ENCODE measurements around the gene BARHL2.
A peak's percentile ranks its signal among the peaks of the same experiment; 100 is the strongest.

Gene BARHL2

DNA sequence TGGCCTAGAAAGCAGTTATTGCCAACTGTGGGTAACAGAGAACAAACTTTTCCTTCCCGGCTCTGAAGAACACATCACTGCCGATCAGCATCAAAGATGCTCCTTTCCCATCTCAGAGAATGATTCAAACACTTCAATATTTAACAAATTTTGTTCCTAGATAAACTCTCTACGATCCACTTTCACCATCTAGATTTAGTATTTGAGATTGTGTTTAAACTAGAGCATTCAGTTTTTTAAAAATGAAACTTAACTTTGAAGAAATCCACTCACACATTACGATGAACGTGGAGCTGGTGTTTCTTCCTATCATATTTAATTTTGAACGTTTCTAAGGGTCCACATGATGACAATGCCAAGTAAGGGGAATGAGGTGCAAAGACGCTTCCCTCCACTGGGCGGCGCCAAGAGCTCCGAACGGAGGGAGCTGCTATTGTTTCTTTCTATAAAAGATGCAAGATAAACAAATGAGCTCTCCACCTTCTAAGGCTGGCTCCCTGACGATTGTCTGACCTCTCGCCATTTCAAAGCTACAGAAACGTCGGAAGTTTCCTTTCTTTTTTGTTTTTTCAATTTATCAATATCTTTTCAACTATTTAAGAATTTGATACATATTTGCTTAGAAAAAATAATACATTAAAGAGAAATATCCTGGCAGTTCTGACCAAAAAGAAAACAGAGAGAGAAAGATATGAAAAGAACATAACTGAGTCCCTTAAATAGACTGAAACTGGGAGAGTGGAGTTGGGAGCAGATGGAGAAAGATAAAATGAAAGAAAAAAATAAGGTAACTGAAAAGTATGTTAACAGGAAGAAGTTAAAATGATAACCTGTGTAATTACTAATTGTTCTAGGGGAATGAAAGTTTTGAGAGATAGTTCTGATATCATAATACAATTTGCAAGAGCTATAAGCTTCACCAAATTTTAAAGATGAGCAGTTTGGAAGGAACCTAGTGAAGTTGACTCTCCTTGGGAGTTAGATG is 4.4 kb upstream of the BARHL2 start:
- H3K36me3 ChIP-seq (ENCODE audit: insufficient read depth, low read length) = no peaks in the 10 kb centered on the region
- peaks cover 92% of the 10 kb centered on the region for H3K27me3 ChIP-seq (ENCODE audit: insufficient read depth, low read length)
- no peaks in the 10 kb centered on the region for H3K9me3 ChIP-seq (ENCODE audit: low read length)
- H2AFZ ChIP-seq (ENCODE audit: low read depth, low read length) = no peak overlapping the region
- no peak overlapping the region for H3K4me3 ChIP-seq (ENCODE audit: low read length)
- peaks cover 19% of the 10 kb centered on the region for H3K4me1 ChIP-seq (ENCODE audit: insufficient read depth, low read length)

- no peaks in the 10 kb centered on the region for H3K36me3 ChIP-seq (ENCODE audit: insufficient read depth, low read length)
- no peaks in the 10 kb centered on the region for H3K9me3 ChIP-seq (ENCODE audit: low read length)
- no peak overlapping the region for H2AFZ ChIP-seq (ENCODE audit: low read depth, low read length)
- peaks cover 7% of the 10 kb centered on the region for H3K4me1 ChIP-seq (ENCODE audit: insufficient read depth, low read length)
- no peak overlapping the region for H3K4me3 ChIP-seq (ENCODE audit: low read length)
- peaks cover 92% of the 10 kb centered on the region for H3K27me3 ChIP-seq (ENCODE audit: insufficient read depth, low read length)
Observed at GRCh38 chr1:90720145-90720636, 3.1 kb upstream of the BARHL2 start.

DNA sequence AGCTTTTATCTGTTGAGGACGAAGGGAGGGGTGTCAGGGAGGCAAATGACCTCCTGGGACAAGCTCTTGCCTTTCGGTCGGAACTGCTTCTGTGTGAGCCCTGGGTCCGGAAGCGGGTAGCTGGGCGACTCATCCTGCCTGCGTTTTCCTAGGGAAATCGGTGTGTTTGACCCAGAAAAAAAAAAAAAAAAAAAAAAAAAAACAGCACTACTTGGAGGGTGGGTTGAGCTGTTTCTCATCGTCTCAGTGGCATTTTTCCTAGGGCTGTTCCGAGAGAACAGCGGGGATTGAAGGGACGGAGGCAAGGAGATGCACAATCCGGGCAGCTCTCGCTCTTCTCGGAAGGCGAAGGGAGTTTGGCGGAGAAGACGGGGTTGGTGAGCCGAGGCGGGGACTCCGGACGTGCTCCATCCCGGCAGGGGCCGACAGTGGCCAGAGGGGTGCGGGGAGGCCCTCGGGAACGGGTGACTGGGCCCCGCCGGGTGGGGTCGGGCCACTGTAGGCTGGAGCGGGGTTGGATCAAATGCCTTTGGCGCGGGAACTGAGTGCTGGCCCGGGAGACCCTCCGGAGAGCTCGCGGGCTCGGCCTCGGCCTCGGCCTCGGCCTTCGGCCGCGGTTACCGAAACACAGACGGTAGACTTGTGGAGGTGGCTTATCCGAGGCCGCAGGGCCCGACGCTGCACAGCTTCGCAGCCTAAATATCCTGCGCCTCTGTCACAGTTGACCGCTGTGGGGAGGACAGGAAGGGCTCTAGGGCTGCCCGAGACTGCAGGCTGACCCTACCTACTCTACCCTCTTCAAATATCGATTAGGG is 2.4 kb upstream of the BARHL2 start:
- Histone ChIP-seq H3K4me3 (ENCODE audit: low read length) (no peak overlapping the region), H3K9me3 (ENCODE audit: low read length) (no peaks in the 10 kb centered on the region), H3K27me3 (ENCODE audit: insufficient read depth, low read length) (peaks cover 91% of the 10 kb centered on the region), H3K36me3 (ENCODE audit: insufficient read depth, low read length) (no peaks in the 10 kb centered on the region), H2AFZ (ENCODE audit: low read depth, low read length) (no peak overlapping the region), H3K4me1 (ENCODE audit: insufficient read depth, low read length) (peaks cover under 1% of the 10 kb centered on the region)

DNA sequence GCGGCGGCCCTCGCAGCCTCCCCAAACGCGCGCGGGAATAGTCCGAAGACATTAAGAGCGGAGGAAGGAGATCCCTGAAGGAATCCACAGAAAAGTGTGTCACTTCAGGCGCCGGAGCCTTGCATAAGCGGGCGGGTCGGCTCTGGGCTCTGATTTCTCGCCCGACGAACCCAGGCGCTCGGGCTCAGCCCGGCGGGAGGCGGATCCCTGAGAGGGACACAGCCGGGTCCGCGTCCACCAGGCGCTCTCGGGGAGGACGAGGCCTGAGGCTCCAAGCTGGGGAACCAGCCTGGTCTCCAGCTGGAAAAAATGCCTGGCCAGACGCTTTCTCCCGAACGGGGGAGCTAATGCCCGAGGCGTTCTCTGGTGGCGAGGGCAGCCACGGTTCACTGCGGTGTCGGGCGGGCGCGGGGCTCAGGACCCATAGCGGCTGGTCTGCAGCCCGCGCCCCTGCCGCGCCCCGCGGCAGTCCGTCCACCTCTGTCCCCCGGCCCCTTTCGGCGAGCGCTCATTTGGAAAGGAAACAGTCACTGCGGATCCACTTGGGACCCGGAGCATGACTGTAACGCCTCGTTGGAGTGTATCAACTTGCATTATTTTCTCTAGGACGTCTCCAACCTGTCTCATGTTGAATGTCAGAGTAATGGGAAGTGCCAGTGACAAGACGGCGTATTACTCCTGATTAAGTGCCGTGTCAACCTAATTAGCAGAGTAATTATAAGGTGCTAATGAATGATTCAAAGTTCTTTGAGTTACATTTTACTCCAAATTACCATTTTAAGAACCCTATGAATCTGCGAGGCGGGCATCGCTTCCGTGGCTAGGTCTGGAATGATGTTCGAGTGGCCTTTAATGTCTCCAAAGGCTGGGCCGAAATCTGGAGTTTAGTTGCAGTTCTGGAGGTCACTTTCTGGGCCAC is 1.6 kb upstream of the BARHL2 start:
- no peaks in the 10 kb centered on the region for H3K4me1 ChIP-seq (ENCODE audit: insufficient read depth, low read length)
- no peaks in the 10 kb centered on the region for H3K9me3 ChIP-seq (ENCODE audit: low read length)
- H3K36me3 ChIP-seq (ENCODE audit: insufficient read depth, low read length) = no peaks in the 10 kb centered on the region
- peak overlapping the region; percentile 51 for H3K4me3 ChIP-seq (ENCODE audit: low read length)
- H2AFZ ChIP-seq (ENCODE audit: low read depth, low read length) = peak overlapping the region; percentile 70
- peaks cover 91% of the 10 kb centered on the region for H3K27me3 ChIP-seq (ENCODE audit: insufficient read depth, low read length)

GRCh38 chr1:90717665-90718410 is 736 bp upstream of the BARHL2 start:
- peak overlapping the region; percentile 70 for H2AFZ ChIP-seq (ENCODE audit: low read depth, low read length)

GRCh38 chr1:90717356-90717664 is 208 bp upstream of the BARHL2 start:
- no peaks in the 10 kb centered on the region for H3K4me1 ChIP-seq (ENCODE audit: insufficient read depth, low read length)
- no peak overlapping the region for H2AFZ ChIP-seq (ENCODE audit: low read depth, low read length)
- peaks cover 91% of the 10 kb centered on the region for H3K27me3 ChIP-seq (ENCODE audit: insufficient read depth, low read length)
- peak overlapping the region; percentile 51 for H3K4me3 ChIP-seq (ENCODE audit: low read length)
- H3K36me3 ChIP-seq (ENCODE audit: insufficient read depth, low read length) = no peaks in the 10 kb centered on the region
- H3K9me3 ChIP-seq (ENCODE audit: low read length) = no peaks in the 10 kb centered on the region

More at GRCh38 chr1:90717665-90718410, 736 bp upstream of the BARHL2 start:
- Histone ChIP-seq H3K4me1 (ENCODE audit: insufficient read depth, low read length) (no peaks in the 10 kb centered on the region), H3K9me3 (ENCODE audit: low read length) (no peaks in the 10 kb centered on the region), H3K36me3 (ENCODE audit: insufficient read depth, low read length) (no peaks in the 10 kb centered on the region), H3K27me3 (ENCODE audit: insufficient read depth, low read length) (peaks cover 91% of the 10 kb centered on the region), H3K4me3 (ENCODE audit: low read length) (peak overlapping the region; percentile 51)

DNA sequence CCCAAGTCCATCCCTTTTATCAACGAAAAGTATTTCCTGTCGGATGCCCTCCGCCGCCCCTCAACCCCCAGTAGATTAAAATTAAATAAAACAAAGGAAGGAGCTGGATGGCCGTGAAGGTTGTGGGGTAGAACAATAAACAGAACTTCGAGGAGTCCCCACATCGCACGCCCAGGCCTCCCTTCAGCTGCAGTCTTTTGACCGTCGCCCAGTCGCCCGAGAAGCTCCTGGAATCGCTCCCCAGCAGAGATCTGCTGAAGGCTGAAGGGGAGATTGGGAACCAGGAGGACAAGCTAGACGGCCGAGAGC is 905 bp downstream of the BARHL2 start:
- Histone ChIP-seq H3K4me1 (ENCODE audit: insufficient read depth, low read length) (peaks cover under 1% of the 10 kb centered on the region), H3K4me3 (ENCODE audit: low read length) (no peak overlapping the region), H3K36me3 (ENCODE audit: insufficient read depth, low read length) (no peaks in the 10 kb centered on the region), H2AFZ (ENCODE audit: low read depth, low read length) (no peak overlapping the region), H3K9me3 (ENCODE audit: low read length) (no peaks in the 10 kb centered on the region), H3K27me3 (ENCODE audit: insufficient read depth, low read length) (peaks cover 93% of the 10 kb centered on the region)

- Histone ChIP-seq H3K4me1 (ENCODE audit: insufficient read depth, low read length) (peaks cover 4% of the 10 kb centered on the region), H3K9me3 (ENCODE audit: low read length) (no peaks in the 10 kb centered on the region), H3K4me3 (ENCODE audit: low read length) (no peak overlapping the region), H3K36me3 (ENCODE audit: insufficient read depth, low read length) (no peaks in the 10 kb centered on the region), H2AFZ (ENCODE audit: low read depth, low read length) (no peak overlapping the region), H3K27me3 (ENCODE audit: insufficient read depth, low read length) (peaks cover 96% of the 10 kb centered on the region)
Observed at GRCh38 chr1:90715309-90715708, 1.8 kb downstream of the BARHL2 start.

DNA sequence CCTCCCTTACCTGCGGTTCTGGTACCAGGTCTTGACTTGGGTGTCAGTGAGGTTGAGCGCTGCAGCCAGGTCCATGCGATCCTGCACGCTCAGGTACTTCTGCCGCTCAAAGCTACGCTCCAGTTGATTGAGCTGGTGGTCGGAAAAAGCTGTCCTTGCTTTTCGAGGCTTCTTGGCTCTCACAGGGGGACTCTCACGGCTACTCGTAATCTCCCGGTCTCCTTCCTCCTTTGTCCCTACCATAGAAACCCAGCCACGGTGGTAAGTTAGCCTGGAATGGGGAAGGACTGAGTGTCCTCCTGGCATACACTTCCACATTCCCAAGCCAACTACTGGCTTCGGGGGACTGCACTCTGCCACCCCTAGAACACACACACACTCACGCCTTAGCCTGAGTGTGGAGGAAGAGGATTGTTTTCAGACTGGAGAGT is 2.6 kb downstream of the BARHL2 start:
- no peak overlapping the region for H3K4me3 ChIP-seq (ENCODE audit: low read length)
- no peak overlapping the region for H2AFZ ChIP-seq (ENCODE audit: low read depth, low read length)
- no peaks in the 10 kb centered on the region for H3K9me3 ChIP-seq (ENCODE audit: low read length)
- H3K4me1 ChIP-seq (ENCODE audit: insufficient read depth, low read length) = peaks cover 4% of the 10 kb centered on the region
- H3K27me3 ChIP-seq (ENCODE audit: insufficient read depth, low read length) = peaks cover 96% of the 10 kb centered on the region
- no peaks in the 10 kb centered on the region for H3K36me3 ChIP-seq (ENCODE audit: insufficient read depth, low read length)

DNA sequence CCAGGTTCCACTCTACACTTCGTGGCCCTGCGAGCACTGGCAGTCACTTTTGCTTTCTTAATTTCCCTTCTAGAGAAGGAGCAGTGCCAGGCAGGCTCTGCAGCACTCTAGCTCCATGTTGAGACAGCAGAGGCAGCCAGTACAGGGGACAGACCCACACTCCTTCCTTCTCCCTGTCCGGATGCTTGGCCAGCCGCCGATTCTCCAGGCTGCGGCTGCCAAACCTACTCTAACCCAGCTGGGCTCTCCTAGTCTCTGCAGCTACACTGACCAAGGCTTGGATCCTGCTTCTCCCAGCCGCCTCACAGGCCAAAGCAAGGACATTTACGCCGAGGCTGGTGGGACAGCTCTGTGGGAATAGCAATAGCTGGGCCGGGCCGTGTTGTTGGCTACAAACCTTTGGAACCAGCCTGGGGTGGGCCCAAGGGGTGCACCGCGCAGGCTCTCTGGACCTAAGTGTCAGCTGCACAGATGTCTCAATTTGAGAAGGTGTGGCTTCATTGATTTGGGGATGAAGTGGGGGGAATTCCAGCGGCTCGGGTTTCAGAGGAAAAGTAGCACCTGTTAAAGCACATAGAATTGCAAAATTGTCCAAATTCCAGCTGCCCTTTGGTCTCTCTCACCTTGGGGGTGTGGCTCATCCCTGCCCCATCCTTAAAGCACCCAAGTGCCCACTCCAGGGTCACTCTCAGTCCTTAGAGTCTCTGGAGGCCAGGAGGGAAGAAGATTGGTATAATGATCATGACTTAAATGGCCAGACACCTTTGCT is 3.2 kb downstream of the BARHL2 start:
- Histone ChIP-seq H2AFZ (ENCODE audit: low read depth, low read length) (no peak overlapping the region), H3K4me3 (ENCODE audit: low read length) (no peak overlapping the region), H3K4me1 (ENCODE audit: insufficient read depth, low read length) (peaks cover 4% of the 10 kb centered on the region), H3K27me3 (ENCODE audit: insufficient read depth, low read length) (peaks cover 94% of the 10 kb centered on the region), H3K9me3 (ENCODE audit: low read length) (no peaks in the 10 kb centered on the region), H3K36me3 (ENCODE audit: insufficient read depth, low read length) (no peaks in the 10 kb centered on the region)

DNA sequence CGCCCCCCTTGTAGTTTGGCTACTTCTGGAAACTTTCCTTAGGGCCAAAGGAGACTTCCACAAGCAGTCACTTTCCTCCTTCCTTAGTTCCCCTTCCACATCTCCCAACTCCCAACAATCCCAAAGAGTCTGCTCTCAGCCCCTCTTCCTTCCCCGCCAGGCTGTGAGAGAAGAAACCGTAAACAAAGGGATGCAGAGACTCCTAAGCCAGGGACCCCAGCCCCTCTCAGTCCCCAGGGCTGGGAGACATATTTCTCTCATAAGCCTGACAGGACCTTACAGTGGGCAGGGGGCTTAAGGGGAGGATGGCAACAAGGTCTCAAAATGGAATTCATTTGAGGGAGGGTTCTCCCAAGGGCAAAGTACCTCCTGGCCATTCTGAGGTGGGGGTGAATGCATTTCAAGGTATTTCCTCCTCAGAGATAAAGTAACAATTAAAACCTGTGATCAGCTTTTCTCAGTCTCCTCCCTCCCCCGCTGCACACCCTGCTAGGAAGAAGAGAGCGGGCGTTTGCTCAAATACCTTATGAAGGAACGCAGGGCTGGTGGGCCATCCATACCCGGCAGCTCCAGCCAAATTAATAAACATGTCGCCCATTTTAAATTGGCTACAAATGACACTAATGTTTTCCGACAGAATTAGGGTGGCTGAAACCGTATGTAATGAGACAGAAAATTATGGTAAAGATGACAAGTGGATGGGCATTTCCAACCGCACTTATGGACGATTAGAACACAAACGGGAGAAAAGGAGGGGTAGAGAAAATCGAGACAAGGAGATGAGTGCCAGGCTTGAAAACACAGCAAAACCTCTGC is 4.0 kb downstream of the BARHL2 start:
- H3K9me3 ChIP-seq (ENCODE audit: low read length) = no peaks in the 10 kb centered on the region
- no peak overlapping the region for H3K4me3 ChIP-seq (ENCODE audit: low read length)
- peaks cover 4% of the 10 kb centered on the region for H3K4me1 ChIP-seq (ENCODE audit: insufficient read depth, low read length)
- H2AFZ ChIP-seq (ENCODE audit: low read depth, low read length) = no peak overlapping the region
- peaks cover 94% of the 10 kb centered on the region for H3K27me3 ChIP-seq (ENCODE audit: insufficient read depth, low read length)
- H3K36me3 ChIP-seq (ENCODE audit: insufficient read depth, low read length) = no peaks in the 10 kb centered on the region
